T-helper 1 cell (primary cell): ENCODE measurements around the gene TIAM2.
"Not testable (repeated sequence)": the region's sequence is repeated elsewhere in the genome, so short reads cannot be mapped to it uniquely, and the experiment has no call there.

Source experiments
- DNase-seq, 5 donors: peaks; one replicate each; pipeline ENCODE4 v3.0.0-alpha.2; 2012 to 2020

Gene TIAM2

DNA sequence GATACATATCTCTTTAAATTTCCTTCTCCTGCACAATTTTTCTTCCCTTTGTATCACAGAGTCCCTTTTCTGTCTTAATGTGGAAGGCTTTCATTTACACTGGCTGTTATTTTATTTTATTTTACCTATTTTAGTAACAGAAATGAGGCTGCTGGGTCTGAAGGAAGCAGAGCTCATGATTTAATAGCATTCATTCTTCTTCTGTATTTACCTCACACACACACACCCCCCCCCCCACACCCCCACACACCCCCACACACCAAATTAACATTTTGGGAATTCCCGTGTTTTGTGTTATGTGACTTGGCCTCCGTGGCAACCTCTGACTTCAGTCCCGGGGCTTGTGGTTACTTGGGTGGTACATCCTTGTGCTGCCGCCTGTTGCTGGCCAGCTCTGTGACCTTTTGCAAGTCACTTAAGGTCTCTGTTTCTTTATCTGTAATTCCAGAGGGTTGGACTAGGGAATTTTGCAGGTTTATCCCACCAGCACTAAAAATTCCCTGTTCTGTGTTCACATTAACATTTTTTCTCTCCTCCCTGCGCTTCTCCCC, 108.8 kb downstream of the TIAM2 start:
- no peak for DNase-seq

DNA sequence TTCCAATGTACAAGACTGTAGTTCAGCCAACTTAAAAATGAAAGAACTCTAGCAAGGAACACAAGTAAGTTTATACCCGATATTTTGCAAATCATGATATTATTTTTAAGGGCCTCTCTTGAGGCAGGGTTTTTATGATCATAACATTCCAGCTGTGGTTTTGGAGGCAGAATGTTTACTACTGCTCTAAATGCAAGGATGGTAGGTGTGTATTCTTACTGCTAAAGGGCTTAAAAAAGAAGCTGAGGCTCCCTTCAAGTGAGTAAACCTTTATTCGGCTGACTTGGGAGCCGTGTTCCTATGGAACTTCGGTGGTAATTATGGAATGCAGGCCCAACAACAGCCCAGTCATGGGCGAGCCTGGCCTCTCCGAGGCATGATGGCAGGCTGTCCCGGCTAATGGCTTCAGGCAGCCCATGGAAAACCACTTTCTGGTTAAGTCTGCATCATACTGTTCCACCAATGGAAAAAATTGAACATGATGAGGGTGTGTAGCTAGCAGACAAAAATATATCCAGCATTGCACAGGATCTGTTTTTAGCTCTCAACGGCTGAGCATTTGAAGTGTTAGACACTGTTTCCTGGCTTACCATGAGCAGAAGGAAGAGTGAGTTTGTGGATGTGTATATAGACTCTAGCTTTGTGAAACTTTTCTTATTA, 111.5 kb downstream of the TIAM2 start:
- peak in 1 of 5 donors; percentile 20 for DNase-seq

DNA sequence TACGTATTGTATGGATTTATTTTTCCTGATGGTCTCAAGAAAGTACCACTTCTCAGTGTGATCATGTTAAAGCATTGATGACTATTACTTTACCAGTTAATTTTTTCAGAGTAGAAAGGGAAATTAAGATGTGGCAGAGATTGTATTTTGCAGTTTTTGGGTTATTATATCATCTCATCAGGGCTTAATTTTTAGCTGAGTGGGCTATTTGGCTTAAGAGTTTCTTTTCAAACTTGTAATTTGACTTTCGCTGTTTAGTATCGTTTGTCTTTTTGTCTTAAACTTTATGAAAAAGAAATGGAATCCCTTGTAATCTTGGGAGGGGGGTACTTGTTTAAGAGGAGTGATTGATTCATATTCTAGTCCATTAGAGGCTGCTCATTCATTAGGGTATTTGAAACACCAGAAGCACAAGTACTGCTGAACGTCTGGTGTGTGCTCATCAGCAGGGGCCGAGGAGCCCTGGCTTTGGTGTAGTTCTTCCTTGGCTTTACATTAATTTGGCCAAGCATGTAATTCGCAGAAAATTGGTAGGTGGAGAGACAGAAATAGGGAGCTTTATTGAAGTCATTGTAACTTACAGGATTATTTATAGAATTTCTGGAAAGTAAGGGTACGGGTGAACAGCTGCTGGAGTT, 112.4 kb downstream of the TIAM2 start:
- DNase-seq = peak in 1 of 5 donors; percentile 13

DNA sequence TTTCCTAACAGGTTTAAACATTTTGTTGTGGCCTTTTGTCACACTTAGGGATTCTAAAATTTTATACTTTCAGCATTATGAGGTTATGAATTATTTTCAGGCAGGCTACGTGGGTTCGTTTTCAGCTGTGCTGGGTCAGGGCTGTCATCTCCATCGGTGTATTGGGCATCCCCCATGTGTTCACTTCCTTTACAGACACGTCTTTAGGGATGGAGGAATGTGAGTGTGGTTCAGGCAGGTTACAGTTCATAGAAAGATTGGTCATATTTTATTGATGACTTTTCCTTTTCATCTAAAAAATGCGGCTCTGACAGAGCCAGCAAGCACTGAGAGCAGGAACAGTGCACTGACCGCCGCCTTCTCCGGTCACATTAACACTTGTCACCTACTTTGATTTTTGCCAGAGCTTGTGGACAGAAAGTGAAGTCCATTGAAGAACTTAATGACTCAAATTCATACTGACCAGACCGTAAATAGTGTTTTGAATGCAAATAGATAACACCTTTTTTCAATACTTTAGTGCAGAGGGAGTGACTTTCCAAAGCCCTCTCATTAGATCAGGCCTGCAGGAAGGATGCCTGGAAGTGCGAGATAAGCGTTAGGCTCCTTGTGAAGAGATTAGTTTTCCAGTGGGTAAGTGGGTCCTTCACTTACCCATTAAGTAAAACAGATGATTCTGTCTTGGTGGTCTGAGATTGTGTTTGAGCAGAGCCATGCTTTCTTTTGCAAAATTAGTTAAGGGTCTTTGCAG, 113.1 kb downstream of the TIAM2 start:
- no peak for DNase-seq

- no peak for DNase-seq
These were observed 115.6 kb downstream of the TIAM2 start for GRCh38 chr6:155110721-155111120.

- no peak for DNase-seq
These were observed 117.6 kb downstream of the TIAM2 start for GRCh38 chr6:155112757-155113156.

DNA sequence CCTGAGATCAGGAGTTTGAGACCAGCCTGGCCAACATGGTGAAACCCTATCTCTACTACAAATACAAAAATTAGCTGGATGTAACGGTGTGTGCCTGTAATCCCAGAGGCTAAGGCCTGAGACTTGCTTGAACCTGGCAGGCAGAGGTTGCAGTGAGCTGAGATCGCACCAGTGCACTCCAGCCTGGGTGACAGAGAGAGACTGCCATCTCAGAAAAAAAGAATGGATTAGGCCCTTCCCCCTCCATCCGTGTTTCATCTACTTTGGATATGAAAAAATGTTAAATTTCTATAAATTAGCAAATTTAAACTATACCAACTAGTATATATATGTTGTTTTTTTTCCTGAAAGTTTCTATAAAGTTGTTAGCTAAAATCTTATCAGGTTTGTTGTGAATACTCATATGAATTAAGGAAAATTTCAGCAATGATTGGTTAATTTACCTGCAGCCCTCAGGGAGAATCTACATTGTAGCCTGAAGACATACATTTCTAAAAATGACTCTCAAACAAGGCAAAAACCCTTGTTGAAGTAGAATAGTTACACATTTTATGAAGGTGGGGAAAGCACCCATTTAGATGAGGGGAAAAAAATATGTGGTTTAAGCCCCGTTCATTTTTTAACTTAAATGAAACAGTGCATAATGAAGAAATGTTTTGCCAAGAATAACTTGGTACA, 120.9 kb downstream of the TIAM2 start:
- DNase-seq = no peak

DNA sequence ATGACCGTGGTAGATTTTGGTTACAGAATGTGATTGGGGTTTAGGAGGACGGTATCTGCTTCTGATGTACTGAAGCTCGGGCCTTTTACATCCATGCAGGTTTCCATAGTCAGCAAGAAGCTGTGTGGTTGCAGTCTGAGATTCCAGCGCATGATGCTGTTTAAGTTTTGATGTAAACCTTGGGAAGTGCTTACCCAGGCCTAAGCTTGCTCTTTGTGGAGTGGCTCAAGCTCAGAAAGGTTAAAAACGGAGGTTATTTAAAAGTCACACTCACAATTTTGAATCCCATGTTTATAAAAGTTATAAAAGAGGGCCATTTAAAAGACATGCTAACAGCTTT, 121.4 kb downstream of the TIAM2 start:
- DNase-seq = no peak

GRCh38 chr6:155117256-155117655, 122.1 kb downstream of the TIAM2 start:
- DNase-seq = no peak

DNA sequence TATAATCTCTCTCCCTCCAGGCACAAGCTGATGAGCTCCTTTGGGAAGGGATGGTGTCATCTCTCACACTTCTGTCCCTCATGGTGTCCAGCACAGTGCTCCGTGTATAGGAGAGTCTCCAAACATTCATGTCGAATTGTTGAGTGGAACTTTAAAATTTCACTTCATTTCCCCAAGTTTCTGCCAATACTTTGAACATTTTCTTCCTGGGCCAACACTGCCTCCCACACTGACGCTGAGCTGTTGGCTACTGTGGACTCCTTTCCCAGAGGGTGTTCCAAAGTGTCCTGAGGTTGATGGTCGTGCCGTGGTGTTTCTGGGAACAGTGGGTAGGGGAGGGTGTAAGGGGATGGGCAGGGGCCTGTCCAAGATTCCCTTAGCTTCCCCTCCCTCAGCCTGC, 122.7 kb downstream of the TIAM2 start:
- DNase-seq = no peak

DNA sequence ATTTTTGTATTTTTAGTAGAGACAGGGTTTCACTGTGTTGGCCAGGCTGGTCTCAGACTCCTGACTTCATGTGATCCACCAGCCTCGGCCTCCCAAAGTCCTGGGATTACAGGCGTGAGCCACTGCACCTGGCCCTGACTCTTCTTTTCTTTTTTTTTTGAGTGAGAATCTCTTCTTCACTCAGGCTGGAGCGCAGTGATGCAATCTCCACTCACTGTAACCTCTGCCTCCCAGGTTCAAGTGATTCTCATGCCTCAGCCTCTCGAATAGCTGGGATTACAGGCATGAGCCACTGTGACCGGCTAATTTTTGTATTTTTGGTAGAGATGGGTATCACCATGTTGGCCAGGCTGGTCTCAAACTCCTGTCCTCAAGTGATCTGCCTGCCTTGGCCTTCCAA, 124.1 kb downstream of the TIAM2 start:
- not testable (repeated sequence) for DNase-seq

DNA sequence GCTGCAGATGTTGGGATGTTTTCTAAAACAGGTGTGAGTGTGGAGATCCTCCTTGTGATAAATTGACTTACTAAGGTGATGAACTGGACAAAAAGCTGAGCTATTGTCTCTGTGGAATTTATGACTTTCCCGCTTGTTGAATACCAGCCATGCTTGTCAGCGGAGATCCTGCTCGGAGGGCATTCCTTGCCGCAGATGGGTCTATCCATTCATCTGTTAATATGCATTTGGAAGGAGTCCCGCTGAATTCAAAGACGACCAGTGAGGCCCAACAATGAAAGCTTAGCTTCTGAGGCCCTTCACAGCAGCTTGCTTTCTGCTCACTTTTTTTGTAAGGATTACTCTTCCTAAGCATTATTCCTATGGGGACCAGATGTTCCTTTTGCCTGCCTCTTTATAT, 124.9 kb downstream of the TIAM2 start:
- no peak for DNase-seq

DNA sequence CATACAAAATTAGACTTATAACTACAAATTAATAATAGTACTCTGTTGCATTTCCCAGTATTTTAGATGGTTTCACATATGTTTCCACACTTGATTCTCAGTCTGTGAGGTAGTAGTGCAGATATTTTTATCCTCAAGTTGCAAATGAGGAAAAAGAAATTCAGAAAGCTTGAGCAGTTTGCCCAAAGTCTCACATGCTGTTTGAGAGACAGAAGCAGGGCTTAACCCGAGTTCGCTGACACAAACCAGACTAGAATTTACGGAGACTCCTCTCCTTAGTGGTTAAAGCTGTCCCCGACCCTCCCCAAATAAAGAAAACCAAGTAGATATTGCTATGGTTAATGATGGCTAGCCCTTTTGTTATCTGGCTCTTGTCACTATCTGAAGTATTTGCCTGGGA, 126.2 kb downstream of the TIAM2 start:
- no peak for DNase-seq

DNA sequence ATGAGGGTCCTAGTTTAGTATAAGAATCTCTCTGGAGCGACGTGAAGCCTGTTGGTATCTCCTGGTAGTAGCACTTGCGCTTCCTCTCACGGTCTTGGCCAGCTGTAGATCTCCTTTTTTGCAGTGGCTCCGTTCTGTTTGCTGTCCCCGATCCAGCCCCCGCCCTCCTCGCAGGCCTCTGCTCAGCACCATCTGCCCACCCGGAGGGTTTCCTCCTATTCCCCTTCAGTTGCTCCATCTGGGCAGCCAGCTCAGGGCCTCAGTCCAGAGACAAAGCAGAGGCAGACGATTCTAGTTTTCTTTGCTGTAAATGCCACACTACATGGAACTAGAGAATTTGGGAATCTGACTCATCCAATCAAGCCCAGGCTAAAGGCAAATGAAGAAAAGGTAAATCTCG, 126.6 kb downstream of the TIAM2 start:
- DNase-seq = no peak

DNA sequence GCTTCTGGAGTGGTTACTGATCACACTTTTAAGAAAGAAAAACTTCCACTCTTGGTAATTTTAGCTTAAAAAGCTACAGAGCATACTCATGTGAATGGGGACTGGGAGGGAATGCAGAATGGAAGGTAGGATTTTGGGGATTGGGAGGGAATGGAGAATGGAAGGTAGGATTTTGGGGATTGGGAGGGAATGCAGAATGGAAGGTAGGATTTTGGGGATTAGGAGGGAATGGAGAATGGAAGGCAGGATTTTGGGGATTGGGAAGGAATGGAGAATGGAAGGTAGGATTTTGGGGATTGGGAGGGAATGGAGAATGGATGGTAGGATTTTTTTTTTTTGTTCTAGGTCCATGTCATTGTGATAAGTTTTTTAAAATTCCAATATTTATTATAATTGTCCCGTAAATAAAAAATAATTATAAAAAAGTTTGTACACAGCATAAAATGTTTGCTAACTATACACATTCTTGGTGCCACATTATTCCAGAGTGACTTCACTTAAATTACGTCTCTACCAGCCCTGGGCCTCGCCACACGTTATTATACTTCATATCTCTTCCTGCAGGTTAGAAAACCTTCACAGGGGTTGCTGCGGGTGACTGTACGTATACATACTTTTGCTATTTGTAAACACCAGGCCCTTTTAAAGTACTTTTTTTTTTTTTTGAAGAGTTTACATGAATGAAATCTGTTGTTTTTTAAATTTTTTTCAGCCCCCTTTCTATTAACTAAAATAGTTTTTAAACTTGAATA, 127.3 kb downstream of the TIAM2 start:
- DNase-seq = no peak

DNA sequence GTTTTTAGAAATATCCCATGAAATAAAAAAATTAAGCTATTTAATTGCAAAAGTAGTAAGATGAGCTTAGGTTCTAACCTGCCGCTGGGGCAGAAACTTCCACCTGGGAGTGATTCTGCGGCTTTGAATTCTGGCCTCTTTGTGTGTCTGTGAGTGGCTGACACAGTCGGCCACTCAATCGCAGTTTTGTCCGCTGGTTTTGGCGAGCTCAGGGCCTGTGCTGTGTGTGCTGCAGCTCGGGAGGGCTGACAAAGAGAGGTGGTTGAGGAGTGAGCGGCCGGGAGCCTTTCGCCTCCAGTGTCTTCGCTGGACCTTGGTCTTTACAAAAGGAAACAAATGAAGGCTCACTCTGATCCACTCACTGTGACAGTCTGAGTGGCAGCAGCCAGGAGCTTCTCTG, 128.4 kb downstream of the TIAM2 start:
- DNase-seq = no peak

- DNase-seq = no peak
These were observed 130.8 kb downstream of the TIAM2 start for GRCh38 chr6:155125906-155126305.

- DNase-seq = peak in 1 of 5 donors; percentile 60
These were observed 131.8 kb downstream of the TIAM2 start for GRCh38 chr6:155126727-155127439.

- no peak for DNase-seq
These were observed 133.9 kb downstream of the TIAM2 start for GRCh38 chr6:155128977-155129376.

- no peak for DNase-seq
These were observed 134.6 kb downstream of the TIAM2 start for GRCh38 chr6:155129744-155130143.

DNA sequence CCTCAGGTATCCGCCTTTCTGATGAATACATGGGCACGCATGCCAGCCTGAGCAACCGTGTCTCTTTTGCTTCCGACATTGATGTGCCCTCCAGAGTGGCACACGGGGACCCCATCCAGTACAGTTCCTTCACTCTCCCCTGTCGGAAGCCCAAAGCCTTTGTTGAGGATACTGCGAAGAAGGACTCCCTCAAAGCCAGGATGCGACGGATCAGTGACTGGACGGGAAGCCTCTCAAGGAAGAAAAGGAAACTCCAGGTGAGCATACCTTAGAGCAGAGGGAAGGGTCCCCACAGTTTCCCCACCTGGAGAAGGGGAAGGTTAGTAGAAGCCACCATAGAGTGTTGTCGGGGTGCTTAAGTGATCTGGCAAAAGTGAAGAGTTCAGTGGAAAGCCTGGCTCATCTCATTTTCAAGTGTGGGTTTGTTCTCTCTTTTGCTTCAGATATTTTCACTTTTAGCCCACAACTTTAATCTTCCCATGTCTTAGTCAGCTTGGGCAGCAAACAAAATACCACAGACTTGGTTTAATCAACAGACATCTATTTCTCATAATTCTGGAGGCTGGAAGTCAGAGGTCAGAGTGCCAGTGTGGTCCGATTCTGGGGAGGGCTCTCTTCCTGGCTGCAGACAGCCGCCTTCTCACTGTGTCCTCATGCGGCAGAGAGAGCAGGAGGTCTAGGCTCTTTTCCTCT, 135.2 kb downstream of the TIAM2 start:
- no peak for DNase-seq
